Renal pelvis (tissue), 4 donors: ENCODE measurements around the gene FCER2. TPM values are rescaled to one million over a fixed set of nuclear protein-coding genes. Genes with fewer than 3 reads are reported as not detected.

Source experiments
- DNase-seq: peaks from one replicate; pipeline ENCODE4 v3.0.0-alpha.2; 2013
- polyA plus RNA-seq, 3 donors: library from polyadenylated mRNA; unstranded; fragments of 120-200 nt; gene quantifications; one replicate each; pipeline ENCODE4 v1.2.1, GENCODE V29; 2013; ENCODE audit not compliant: insufficient read length in 3 of 3

FCER2 gene
- polyA plus RNA-seq, 3 donors, result 0.12 to 0.17 TPM; not detected in 1

DNA sequence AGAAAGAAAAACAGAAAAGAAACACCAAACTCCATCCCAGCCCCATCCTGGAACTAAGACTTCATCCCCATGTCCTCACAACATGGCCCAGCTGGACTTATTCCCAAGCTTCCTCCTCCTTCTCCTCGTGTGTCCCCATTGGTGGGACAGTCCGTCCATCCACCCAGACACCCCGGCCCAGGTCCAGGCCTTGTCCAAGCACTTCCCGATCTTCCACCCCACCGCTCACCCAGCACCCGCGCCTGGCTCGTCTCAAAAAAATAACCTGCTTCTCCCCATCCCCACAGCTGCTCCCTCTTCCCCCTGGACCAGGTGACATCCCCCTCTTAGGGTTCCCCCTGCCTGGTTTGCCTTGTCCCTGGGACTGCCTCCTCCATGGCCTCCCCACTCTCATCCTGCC is 1.4 kb upstream of the FCER2 start:
- DNase-seq, result no peak

- DNase-seq, result no peak
Observed at GRCh38 chr19:7701049-7701653, 780 bp downstream of the FCER2 start.

DNA sequence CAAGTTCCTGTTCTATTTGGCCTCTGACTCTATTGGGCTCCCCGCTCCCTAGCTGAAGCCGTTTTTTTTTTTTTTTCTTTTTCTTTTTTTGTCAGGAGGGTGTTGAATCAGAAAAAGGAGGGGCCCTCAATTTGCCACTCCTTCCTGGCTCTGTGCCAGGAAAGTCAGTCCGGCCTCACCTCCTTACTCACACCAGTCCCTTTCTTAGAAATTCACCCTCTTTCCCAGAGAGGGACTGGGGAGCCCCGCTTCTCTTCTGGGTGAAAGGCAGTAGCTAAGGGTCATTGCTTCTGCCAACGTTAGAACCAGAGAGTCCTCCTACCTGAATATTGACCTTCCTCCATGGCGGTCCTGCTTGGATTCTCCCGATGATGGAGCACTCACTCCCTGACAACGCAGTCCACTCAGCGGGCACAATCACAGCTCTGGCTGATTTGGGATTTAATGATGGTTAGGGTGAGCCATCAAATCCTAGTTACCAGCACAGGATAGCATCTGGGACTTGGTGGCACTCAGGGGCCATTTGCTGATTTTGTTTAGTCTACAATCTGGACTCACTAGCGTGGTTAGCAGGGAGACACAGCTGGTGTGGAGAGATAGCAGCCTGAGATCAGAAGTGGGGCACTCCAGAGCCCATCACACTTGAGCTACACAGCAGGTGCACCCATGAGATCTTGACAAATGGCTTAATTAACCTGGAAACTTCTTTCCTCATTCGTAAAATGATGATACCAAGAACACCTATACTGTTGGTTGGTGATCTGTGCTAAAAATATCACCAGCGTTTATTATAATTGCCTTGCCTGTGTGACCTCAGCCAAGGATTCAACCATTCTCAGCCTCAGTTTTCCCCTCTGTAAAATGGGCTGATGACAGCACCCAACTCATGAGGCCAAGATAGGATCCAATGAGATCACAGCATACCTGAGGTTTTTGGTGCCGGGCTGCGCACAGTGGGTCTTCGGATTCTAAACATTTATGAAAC is 2.2 kb downstream of the FCER2 start:
- DNase-seq, result no peak

GRCh38 chr19:7699003-7699402 is 2.9 kb downstream of the FCER2 start:
- DNase-seq, result no peak

DNA sequence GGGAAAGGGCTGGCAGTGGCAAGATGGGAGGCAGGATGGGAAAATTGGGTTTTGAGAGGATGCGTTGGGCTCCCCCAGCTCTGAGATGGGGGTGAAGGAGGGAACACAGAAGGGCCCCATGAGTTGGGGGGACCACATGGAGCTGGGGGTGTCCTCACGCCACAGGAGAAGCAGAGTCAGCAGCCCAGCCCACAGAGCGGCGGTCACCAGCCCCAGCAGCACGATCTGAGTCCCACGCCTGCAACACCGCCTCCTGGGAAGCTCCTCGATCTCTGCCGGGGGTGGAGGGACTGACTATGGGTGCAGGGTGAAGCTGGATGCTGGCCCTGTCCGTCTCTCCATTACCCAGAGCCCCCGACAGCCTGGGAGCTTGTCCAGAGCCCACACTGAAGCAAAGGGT is 3.3 kb downstream of the FCER2 start:
- no peak for DNase-seq

DNA sequence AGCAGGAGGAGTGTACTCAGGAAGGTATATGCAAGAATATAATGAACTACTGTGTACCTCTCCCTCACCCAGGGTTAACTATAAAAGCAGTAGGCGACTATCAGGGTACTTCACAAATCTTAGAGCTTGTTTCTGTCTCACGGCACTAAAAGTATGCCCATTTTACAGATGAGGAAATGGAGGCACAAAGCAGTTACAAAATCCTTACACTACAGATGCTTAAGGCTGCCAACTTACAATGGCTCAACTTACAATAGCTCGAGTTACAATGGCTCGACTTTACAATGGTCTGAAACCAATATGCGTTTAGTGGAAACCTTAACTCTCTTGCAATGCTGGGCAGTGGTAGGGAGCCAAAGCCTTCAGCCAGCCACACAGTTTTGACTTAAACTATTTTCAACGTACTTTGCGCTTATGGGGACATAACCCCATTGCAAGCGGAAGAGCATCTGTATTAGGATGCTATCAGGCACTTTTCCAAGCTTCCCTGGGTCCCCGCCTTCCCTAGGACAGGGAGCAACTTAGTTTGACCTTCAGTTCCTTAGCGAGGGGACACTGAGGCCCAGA is 4.1 kb downstream of the FCER2 start:
- DNase-seq, result no peak

GRCh38 chr19:7694499-7694898 is 7.4 kb downstream of the FCER2 start:
- no peak for DNase-seq

- no peak for DNase-seq
Observed at GRCh38 chr19:7692417-7693088, 9.4 kb downstream of the FCER2 start.

DNA sequence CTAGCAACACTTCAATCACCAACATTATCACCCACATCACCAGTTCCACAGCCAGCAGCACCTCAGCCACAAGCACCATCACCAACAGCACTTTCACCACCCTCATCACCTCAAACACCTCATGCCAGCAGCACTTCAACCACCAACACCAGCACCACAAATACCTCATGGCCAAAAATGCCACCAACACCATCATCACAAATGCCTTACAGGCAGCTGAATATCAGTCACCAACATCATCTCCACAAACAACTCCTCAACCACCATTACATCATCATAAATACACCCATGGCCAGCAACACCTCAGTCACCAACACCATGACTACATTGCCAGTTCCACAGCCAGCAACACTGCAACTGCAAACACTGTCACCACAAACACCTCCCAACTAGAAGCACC is 10.4 kb downstream of the FCER2 start:
- no peak for DNase-seq

- DNase-seq, result no peak
Observed at GRCh38 chr19:7690779-7691258, 11.1 kb downstream of the FCER2 start.

DNA sequence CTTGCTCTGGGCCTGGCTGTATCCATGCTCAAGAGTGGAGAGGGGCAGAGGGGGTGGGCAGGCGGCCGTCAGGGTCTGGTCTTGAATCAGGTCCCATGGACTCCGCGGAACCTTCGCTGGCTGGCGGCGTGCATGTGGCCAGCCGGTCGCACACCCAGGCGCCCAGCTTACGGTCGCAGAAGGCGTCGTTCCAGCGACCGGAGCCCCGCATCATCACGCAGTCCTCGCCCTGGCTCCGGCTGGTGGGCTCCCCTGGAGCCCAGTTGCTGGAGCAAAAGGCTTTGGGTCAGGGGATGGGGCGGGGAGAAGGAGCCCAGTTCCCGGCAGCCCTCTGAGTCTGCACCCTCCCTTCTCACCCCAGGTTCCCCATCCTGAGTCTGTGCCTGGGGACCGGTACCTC is 12.8 kb downstream of the FCER2 start:
- no peak for DNase-seq

GRCh38 chr19:7687177-7687576 is 14.8 kb downstream of the FCER2 start:
- DNase-seq, result no peak

GRCh38 chr19:7685546-7686445 is 16.1 kb downstream of the FCER2 start:
- no peak for DNase-seq

DNA sequence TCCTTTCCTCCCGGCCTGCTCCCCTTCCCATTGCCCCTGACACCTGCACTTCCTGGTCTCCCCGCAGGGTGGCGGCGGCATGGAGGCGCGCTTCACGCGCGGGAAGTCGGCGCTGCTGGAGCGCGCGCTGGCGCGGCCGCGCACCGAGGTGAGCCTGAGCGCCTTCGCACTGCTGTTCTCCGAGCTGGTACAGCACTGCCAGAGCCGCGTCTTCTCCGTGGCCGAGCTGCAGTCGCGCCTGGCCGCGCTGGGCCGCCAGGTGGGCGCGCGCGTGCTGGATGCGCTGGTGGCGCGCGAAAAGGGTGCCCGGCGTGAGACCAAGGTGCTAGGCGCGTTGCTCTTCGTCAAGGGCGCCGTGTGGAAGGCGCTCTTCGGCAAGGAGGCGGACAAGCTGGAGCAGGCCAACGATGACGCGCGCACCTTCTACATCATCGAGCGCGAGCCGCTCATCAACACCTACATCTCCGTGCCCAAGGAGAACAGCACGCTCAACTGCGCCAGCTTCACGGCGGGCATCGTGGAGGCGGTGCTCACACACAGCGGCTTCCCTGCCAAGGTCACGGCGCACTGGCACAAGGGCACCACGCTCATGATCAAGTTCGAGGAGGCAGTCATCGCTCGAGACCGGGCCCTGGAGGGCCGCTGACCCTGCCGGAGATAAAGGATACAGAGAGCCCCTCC is 19.6 kb downstream of the FCER2 start:
- DNase-seq, result peak; percentile 36

DNA sequence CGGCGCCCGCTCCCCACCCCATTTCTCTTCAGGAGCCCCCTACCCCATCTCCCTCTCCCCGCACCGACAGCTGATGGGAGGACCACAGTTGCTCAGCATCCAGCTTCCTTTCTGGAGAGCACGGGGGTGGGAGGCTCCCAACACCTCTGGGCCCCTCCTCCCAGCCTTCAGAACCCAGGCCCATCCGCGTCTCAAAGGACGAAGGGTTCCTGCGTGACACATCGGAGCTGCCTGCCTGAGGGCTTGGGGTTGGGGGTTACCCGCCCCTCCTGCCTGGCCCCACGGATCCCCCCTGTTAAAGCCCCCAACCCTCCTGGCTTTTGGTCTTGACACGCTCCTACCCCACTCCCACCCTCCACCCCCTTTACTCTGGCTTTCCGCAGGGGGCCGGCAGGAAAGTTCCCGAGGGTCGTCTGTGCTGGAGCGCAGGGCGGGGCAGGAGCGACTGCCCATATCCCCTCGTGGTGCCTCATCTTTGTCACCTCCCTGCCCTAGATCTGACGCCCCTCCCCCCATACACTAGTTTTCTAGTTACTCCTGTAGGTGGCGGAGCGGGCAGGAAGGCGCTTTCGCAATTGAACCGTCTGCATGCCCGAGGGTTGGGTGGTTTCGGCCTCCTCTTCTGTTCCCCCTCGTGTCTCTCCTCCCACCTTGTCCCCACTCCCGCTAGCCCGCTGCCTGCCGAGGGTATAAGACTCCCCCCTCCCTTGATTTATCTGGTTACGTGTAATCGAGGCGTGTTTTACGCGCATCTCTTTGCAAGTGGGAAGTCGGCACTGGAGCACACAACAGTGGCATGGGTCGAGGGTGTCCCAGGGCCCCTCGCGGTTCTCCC is 20.4 kb downstream of the FCER2 start:
- DNase-seq, result peak; percentile 85

GRCh38 chr19:7680606-7681339 is 21.2 kb downstream of the FCER2 start, which contains the start of gene TRAPPC5:
Gene TRAPPC5 (plus strand): TSS chr19:7680833. CDS start chr19:7682254, 1,421 bp downstream.
- peak; percentile 87 for DNase-seq

DNA sequence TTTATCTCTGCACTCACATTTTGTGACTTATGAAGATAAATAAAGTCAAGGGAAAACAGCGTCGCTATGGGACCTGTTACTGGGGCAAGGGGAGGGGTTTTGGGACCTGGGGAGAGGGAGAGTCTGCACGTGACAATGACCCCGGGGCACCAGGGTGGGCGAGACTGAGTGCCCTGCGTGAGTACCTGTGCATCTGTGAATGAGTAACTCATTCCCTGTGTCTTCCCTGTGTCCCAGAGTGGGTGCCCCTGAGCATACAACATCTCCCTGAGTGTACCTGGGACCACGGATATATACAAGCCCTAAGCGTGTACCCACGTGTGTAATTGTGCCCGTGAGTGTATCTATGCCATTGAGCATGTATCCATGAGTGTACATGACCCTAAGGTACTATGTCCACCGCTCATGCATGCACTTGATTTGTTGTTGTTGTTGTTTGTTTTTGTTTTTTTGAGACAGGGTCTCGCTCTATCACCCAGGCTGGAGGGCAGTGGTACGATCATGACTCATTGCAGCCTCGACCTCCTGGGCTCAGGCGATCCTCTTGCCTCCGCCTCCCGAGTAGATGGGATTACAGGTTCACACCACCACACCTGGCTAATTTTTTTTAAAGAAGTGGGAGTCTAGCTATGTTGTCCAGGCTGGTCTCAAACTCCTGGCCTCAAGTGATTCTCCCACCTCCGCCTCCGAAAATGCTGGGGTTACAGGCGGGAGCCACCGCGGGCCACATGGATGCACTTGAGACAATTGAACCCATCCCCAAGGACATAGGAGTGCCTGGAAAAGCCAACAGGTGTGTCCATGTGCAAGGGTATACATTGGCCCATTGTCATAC is 21.9 kb downstream of the FCER2 start:
- DNase-seq, result no peak
